GM12891 (cell line): ENCODE results near the gene MARVELD1.

Source experiments
- PAX5 ChIP-seq: IDR thresholded peaks from 2 replicates; pipeline ENCODE4 v1.6.1; 2011; ENCODE audit warnings: low read length, moderate library complexity, mild to moderate bottlenecking; ENCODE audit not compliant: insufficient read depth, severe bottlenecking
- POLR2A ChIP-seq: IDR thresholded peaks from 2 replicates; pipeline ENCODE4 v1.6.1; 2011; ENCODE audit warnings: low read depth, low read length, control low read depth
- POLR2AphosphoS5 ChIP-seq: IDR thresholded peaks from 2 replicates; pipeline ENCODE4 v1.6.1; 2011; ENCODE audit warnings: low read depth, low read length, control low read depth
- POU2F2 ChIP-seq: IDR thresholded peaks from 2 replicates; pipeline ENCODE4 v1.6.1; 2011; ENCODE audit warnings: low read depth, mild to moderate bottlenecking, control low read depth, low read length, moderate library complexity
- SPI1 ChIP-seq: IDR thresholded peaks from 2 replicates; pipeline ENCODE4 v1.6.1; 2011; ENCODE audit warnings: low read depth, low read length, control low read depth
- TAF1 ChIP-seq: IDR thresholded peaks from 2 replicates; pipeline ENCODE4 v1.6.1; 2011; ENCODE audit warnings: low read depth, low read length, control low read depth

- TF ChIP-seq POLR2A, result no peak
- no peak for TF ChIP-seq TAF1
- TF ChIP-seq POU2F2, result no peak
- TF ChIP-seq POLR2AphosphoS5, result no peak
- TF ChIP-seq SPI1, result no peak
- no peak for TF ChIP-seq PAX5
Measured at GRCh38 chr10:97707134-97707861, 6.2 kb upstream of the MARVELD1 start.
